Measurements from ENCODE around the gene WNK2.

DNA sequence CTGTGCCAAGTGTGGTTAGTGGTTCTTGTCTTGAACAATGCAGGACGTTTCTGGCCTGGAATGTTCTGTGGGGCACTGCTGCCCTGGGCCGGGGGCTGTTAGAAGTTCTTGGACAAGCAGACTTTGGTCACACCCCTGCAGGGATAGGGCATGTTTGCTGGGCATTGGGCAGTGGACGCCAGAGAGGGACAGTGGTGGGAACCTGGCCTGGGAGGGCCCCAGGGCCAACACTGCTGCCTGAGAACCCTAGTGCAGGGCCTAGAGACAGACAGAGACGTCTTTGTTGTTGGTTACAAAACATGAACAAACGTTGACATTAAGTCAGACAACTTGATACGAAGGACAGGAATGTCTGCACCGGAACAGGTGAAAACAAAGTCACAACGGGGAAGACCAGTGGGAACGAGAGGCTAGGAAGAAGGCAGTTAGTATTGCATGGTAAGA, 57.0 kb downstream of the WNK2 start:
- TF ChIP-seq POLR2A (IDR thresholded peaks at IDR 0.05; ENCODE audit: low read length) (no peak), GATA1 (IDR thresholded peaks at IDR 0.05; ENCODE audit: low read depth, low read length) (no peak)
